IMR-90 (cell line): Measurements from ENCODE around the gene PYGM. TPM values are rescaled to one million over a fixed set of nuclear protein-coding genes. Genes with fewer than 3 reads are reported as not detected.

ENCODE experiments used
- ATAC-seq: fragments of 200-7000 bp; cut with Tn5 transposase; 2 replicates; pipeline ENCODE4 v1.9.1; 2020; ENCODE audit warnings: low read depth, mild to moderate bottlenecking, moderate library complexity
- BruUV-seq: library from RNA; stranded (reverse); fragments of 400-500 nt; replicated peaks from 2 replicates; lab custom pipeline; 2021; lab: Mats Ljungman, UMichigan
- CTCF ChIA-PET: fragments of 300-600 bp; formaldehyde crosslinking; extraction: SDS; loops from one replicate; lab custom pipeline; 2021; ENCODE audit warnings: antibody characterized with exemption; lab: Yijun Ruan, JAX
- POLR2A ChIA-PET: fragments of 300-600 bp; sonication (Branson Sonifier 250); formaldehyde crosslinking; loops from one replicate; lab custom pipeline; 2022; ENCODE audit warnings: antibody characterized with exemption; ENCODE audit not compliant: unreplicated experiment; lab: Charles Lee
- DNase-seq: peaks from one replicate; pipeline ENCODE4 v3.0.0; 2013
- H2AFZ ChIP-seq: replicated peaks from 2 replicates; pipeline ENCODE3; 2013; ENCODE audit warnings: low read length, mild to moderate bottlenecking; ENCODE audit not compliant: poor library complexity
- H2AK5ac ChIP-seq: 2 replicates; pipeline ENCODE4 v1.6.1; 2013; ENCODE audit warnings: low read depth, low read length, inconsistent platforms
- H2AK9ac ChIP-seq: replicated peaks from 2 replicates; pipeline ENCODE3; 2013; ENCODE audit warnings: mild to moderate bottlenecking, low read depth, low read length, moderate library complexity; ENCODE audit not compliant: poor library complexity
- H2BK120ac ChIP-seq: 2 replicates; pipeline ENCODE4 v1.6.1; 2013; ENCODE audit warnings: low read depth, low read length, inconsistent platforms
- H2BK15ac ChIP-seq: 3 replicates; pipeline ENCODE4 v1.6.1; 2013; ENCODE audit warnings: low read depth, low read length, inconsistent platforms
- H2BK20ac ChIP-seq: 2 replicates; pipeline ENCODE4 v1.6.1; 2013; ENCODE audit warnings: low read depth, mild to moderate bottlenecking, inconsistent platforms, low read length, moderate library complexity
- H2BK5ac ChIP-seq: 2 replicates; pipeline ENCODE4 v1.6.1; 2013; ENCODE audit warnings: mild to moderate bottlenecking, low read depth, low read length, inconsistent platforms; ENCODE audit not compliant: poor library complexity, severe bottlenecking
- H3K14ac ChIP-seq: replicated peaks from 2 replicates; pipeline ENCODE4 v1.6.1; 2013; ENCODE audit warnings: low read depth, low read length, inconsistent platforms
- H3K18ac ChIP-seq: 2 replicates; pipeline ENCODE4 v1.6.1; 2013; ENCODE audit warnings: low read depth, low read length, control low read depth
- H3K23ac ChIP-seq: 2 replicates; pipeline ENCODE4 v1.6.1; 2013; ENCODE audit warnings: low read depth, low read length, inconsistent platforms
- H3K27ac ChIP-seq: 2 replicates; pipeline ENCODE4 v1.5.1; 2013; ENCODE audit warnings: mild to moderate bottlenecking, control low read depth, low read length; ENCODE audit not compliant: insufficient read depth
- H3K27me3 ChIP-seq: 2 replicates; pipeline ENCODE4 v1.6.1; 2013; ENCODE audit warnings: low read length; ENCODE audit not compliant: control insufficient read depth, insufficient read depth
- H3K36me3 ChIP-seq: 2 replicates; pipeline ENCODE4 v1.6.1; 2013; ENCODE audit warnings: low read length, mixed read lengths; ENCODE audit not compliant: control insufficient read depth, insufficient read depth
- H3K4ac ChIP-seq: 2 replicates; pipeline ENCODE4 v1.6.1; 2013; ENCODE audit warnings: low read depth, low read length, inconsistent platforms
- H3K4me1 ChIP-seq: 2 replicates; pipeline ENCODE4 v1.6.1; 2013; ENCODE audit warnings: low read length, mixed read lengths; ENCODE audit not compliant: control insufficient read depth, insufficient read depth
- H3K4me2 ChIP-seq: 2 replicates; pipeline ENCODE4 v1.6.1; 2013; ENCODE audit warnings: low read depth, mild to moderate bottlenecking, control low read depth, low read length, moderate library complexity
- H3K4me3 ChIP-seq: 2 replicates; pipeline ENCODE4 v1.5.1; 2013; ENCODE audit warnings: low read depth, mild to moderate bottlenecking, control low read depth, low read length, moderate library complexity; ENCODE audit not compliant: insufficient read depth
- H3K56ac ChIP-seq: 2 replicates; pipeline ENCODE4 v1.6.1; 2013; ENCODE audit warnings: low read length, inconsistent platforms; ENCODE audit not compliant: insufficient read depth; ENCODE audit errors: extremely low read depth
- H3K79me1 ChIP-seq, 2 experiments: 2 replicates each; pipeline ENCODE4 v1.6.1; 2013; ENCODE audit warnings: low read length in 2 of 2, inconsistent platforms in 1 of 2, low read depth in 1 of 2
- H3K9ac ChIP-seq: 2 replicates; pipeline ENCODE4 v1.6.1; 2013; ENCODE audit warnings: low read depth, low read length, control low read depth
- H3K9me1 ChIP-seq: 2 replicates; pipeline ENCODE4 v1.6.1; 2013; ENCODE audit warnings: low read length, inconsistent platforms; ENCODE audit not compliant: insufficient read depth
- H3K9me3 ChIP-seq: 2 replicates; pipeline ENCODE4 v1.6.1; 2013; ENCODE audit warnings: low read length; ENCODE audit not compliant: control insufficient read depth, insufficient read depth
- H4K20me1 ChIP-seq: 2 replicates; pipeline ENCODE4 v1.6.1; 2013; ENCODE audit warnings: low read length, inconsistent platforms; ENCODE audit not compliant: insufficient read depth
- H4K5ac ChIP-seq: 2 replicates; pipeline ENCODE4 v1.6.1; 2013; ENCODE audit warnings: mild to moderate bottlenecking, low read depth, low read length, control low read depth
- H4K8ac ChIP-seq, 2 experiments: 2 replicates each; pipeline ENCODE4 v1.6.1; 2013; ENCODE audit warnings: low read depth in 2 of 2, low read length in 2 of 2, control low read depth in 1 of 2, inconsistent platforms in 1 of 2
- H4K91ac ChIP-seq: 2 replicates; pipeline ENCODE4 v1.6.1; 2013; ENCODE audit warnings: low read depth, low read length, inconsistent platforms; ENCODE audit not compliant: insufficient read depth
- USF2 ChIP-seq: fragments of 150-350 bp; IDR thresholded peaks from 2 replicates; pipeline ENCODE4 v1.6.1; 2017; ENCODE audit warnings: mild to moderate bottlenecking, antibody characterized with exemption, low read length, low read depth
- WGBS, 2 experiments: methylation state at CpG; one replicate each; pipeline versions ENCODE4 v1.1.5 to v1.1.7; 2013; ENCODE audit warnings: missing lambda C conversion rate in 2 of 2; ENCODE audit not compliant: insufficient read length in 1 of 2; ENCODE audit errors: extremely low coverage in 2 of 2; 5-methylcytosine and 5-hydroxymethylcytosine counted together
- dilution Hi-C: fragments of 300-500 bp; cut with HindIII; formaldehyde crosslinking; loops from one replicate; pipeline ENCODE4 v1.14.3; 2018; ENCODE audit warnings: low sequenced_read_pairs; ENCODE audit not compliant: unreplicated experiment
- in situ Hi-C: fragments of 300-500 bp; cut with MboI; formaldehyde crosslinking; loops from 3 replicates; pipeline ENCODE4 v1.14.3; 2019; ENCODE audit warnings: low sequenced_read_pairs, inconsistent platforms, mixed read lengths
- intact Hi-C: fragments of 100-400 bp; cut with micrococcal nuclease; formaldehyde crosslinking; loops from 2 replicates; pipeline ENCODE4 v1.10.0; 2022
- polyA plus RNA-seq, 3 experiments: library from polyadenylated mRNA; depleted of rRNA; stranded (reverse); fragments of >200 nt; gene quantifications; 2 replicates each; pipeline ENCODE4 v1.2.3, GENCODE V29; 2012; ENCODE audit warnings: low replicate concordance in 1 of 3
- total RNA-seq: library from RNA; depleted of rRNA; stranded (reverse); fragments of >200 nt; gene quantifications from 2 replicates; pipeline ENCODE4 v1.2.3, GENCODE V29; 2012

PYGM gene
- total and polyA plus RNA-seq, 2 of the 4 experiments (the other 2 are of a cell fraction), result 0.18 to 0.21 TPM

GRCh38 chr11:64731601-64732000 lies 28.2 kb downstream of the PYGM start:
- Histone ChIP-seq H3K9ac (no peak overlapping the region), H3K14ac (no peak overlapping the region), H2BK5ac (no peak overlapping the region), H4K8ac (no peak overlapping the region), H3K56ac (no peak overlapping the region), H2AK9ac (no peak overlapping the region), H3K36me3 (no peaks in the 10 kb centered on the region), H3K9me1 (no peaks in the 10 kb centered on the region), H4K20me1 (no peaks in the 10 kb centered on the region), H2BK120ac (no peak overlapping the region), H3K9me3 (no peaks in the 10 kb centered on the region), H3K4me1 (no peaks in the 10 kb centered on the region), H3K4me3 (no peak overlapping the region), H3K18ac (no peak overlapping the region), H2AFZ (no peak overlapping the region), H3K23ac (no peak overlapping the region), H2AK5ac (no peak overlapping the region), H2BK15ac (no peak overlapping the region), H3K79me1 (no peaks in the 10 kb centered on the region), H4K91ac (no peak overlapping the region), H4K5ac (no peak overlapping the region), H3K27ac (no peak overlapping the region), H3K4me2 (no peak overlapping the region), H3K4ac (no peak overlapping the region), H2BK20ac (no peak overlapping the region), H3K27me3 (peaks cover 52% of the 10 kb centered on the region)
- dilution Hi-C loops (no loop called here), intact Hi-C loops (no loop called here), in situ Hi-C loops (no loop called here)
- ATAC-seq, result no peak
- WGBS, 2 experiments, result 50% methylated on average over 1 of the region's 3 CpGs; no CpG with 5 or more reads in 1 of the 2 experiments
- TF ChIP-seq USF2, result no peak
- DNase-seq, result no peak
- no TSS peak for BruUV-seq
- ChIA-PET CTCF (no interaction called here), POLR2A (no interaction called here)
